ENCODE results near the gene FLNB.

FLNB gene

DNA sequence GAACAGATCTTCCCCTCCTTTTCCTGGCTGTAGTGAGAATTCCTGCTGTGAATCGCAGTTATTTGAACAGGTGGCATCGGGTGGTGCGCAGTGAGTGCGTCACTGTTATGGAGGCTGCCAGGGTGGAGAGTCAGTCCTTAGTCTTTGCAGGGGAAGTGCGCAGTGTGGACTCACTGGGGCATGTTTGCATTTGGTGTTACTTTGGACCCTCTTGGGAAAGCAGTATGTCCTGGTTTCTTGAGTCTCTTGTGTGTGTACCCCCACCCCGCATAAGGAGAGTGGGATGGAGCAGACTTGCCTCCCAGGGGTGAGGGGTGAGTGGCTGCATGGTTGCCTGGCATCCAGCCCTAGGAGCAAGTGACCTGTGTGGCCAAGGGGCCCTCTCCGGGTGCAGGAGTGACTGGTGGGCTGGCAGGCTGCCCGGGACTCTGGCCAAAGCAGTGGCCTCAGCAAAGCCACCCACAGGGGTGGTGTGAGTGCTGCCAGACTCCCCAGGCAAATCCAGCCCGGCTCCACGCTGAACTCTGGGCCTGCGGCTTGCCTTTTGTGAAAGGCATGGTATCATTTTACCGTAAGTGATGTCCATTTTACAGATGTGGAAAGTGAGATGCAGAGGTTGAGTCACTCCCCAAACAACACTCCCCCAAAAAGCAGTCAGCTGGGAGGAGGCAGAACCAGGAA is 156.1 kb downstream of the FLNB start:
- Histone ChIP-seq H3K27me3 (replicated peaks) (no peaks in the 10 kb centered on the region), H3K4me3 (ENCODE audit: low read depth, low read length) (no peak overlapping the region), H3K27ac (peak overlapping the region; percentile 1), H3K36me3 (replicated peaks) (peaks cover 95% of the 10 kb centered on the region)
- in situ Hi-C loops (cut with HindIII; ENCODE audit: low pct_ligation_motif_present, low sequenced_read_pairs): loop anchor here (25.0 kb wide), 1 partner anchor 152 kb away; the partner anchor contains the start of gene FLNB
- DNase-seq: no peak
- TF ChIP-seq CTCF (IDR thresholded peaks at IDR 0.05; ENCODE audit: low read depth, low read length, missing control alignments): no peak

DNA sequence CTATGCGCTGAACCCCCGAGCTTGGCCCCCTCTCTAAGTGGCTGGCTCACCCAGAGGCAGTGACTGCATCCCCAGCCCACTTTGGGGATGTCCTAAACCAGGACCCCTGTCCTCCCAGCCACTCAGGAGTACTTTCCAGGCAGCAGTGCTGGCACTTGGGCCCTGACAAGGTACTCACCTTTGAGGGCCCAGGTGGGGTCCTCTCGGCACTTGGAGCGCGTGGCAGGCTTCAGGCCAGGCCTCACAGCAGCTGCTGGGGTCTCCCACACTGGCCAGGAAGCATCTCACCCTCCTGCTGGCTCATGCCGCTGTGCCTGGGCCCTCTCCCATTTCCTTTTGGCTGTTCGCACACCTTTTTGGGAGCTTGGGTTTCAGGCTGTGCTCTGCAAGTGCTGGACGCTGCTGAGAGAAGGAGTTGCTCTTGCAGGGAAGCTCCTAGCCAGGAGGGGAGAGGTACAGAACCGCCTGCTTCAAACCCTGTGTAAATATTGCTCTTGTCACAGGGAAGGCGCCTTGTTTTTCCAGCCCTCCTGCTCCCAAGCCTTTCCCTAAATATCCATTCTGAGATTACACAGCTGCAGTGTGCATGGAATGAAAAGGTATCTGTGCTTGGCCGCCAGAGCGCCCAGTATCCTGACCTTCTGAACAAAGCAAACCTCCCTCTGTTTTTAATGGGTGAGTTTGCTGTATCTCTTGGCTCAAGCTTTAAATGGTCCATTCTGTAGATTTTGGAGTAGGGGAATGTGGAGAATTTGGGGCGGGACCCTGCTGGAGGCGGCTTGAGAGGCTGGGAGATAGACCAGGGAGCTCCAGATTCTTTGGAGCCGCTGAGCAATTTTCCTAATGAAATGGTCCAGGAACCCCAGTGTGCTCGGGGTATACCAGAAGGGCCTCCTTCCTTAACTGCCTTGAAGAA is 156.9 kb downstream of the FLNB start:
- no peak for TF ChIP-seq CTCF (IDR thresholded peaks at IDR 0.05; ENCODE audit: low read depth, low read length, missing control alignments)
- Histone ChIP-seq H3K27me3 (replicated peaks) (no peaks in the 10 kb centered on the region), H3K27ac (peak overlapping the region; percentile 1), H3K36me3 (replicated peaks) (peaks cover 97% of the 10 kb centered on the region), H3K4me3 (ENCODE audit: low read depth, low read length) (no peak overlapping the region)
- in situ Hi-C loops (cut with HindIII; ENCODE audit: low pct_ligation_motif_present, low sequenced_read_pairs): loop anchor here (25.0 kb wide), 1 partner anchor 153 kb away; the partner anchor contains the start of gene FLNB
- DNase-seq: no peak

GRCh38 chr3:58167431-58168351 is 159.5 kb downstream of the FLNB start:
- H3K27ac ChIP-seq: no peak overlapping the region
- peak; percentile 68 for DNase-seq
- peaks cover 95% of the 10 kb centered on the region for H3K36me3 ChIP-seq (replicated peaks)
- TF ChIP-seq CTCF (IDR thresholded peaks at IDR 0.05; ENCODE audit: low read depth, low read length, missing control alignments): peak; percentile 99
- in situ Hi-C loops (cut with HindIII; ENCODE audit: low pct_ligation_motif_present, low sequenced_read_pairs): loop anchor here (25.0 kb wide), 1 partner anchor 155 kb away; the partner anchor contains the start of gene FLNB
- H3K27me3 ChIP-seq (replicated peaks): no peaks in the 10 kb centered on the region
- no peak overlapping the region for H3K4me3 ChIP-seq (ENCODE audit: low read depth, low read length)

DNA sequence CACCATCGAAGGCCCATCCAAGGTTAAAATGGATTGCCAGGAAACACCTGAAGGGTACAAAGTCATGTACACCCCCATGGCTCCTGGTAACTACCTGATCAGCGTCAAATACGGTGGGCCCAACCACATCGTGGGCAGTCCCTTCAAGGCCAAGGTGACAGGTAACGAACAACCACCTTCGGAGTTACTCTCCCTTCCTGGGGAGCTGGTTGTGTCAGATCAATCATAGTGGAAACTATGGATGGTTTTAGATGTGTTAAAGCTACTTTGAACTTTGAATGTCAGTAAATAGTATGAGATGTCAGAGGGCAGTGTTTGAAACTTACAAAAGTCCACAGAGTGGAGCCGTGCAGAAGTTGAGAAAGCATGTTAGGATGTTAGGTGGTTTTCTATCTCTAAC is 160.3 kb downstream of the FLNB start:
- in situ Hi-C loops (cut with HindIII; ENCODE audit: low pct_ligation_motif_present, low sequenced_read_pairs): loop anchor here (25.0 kb wide), 1 partner anchor 156 kb away; the partner anchor contains the start of gene FLNB
- no peaks in the 10 kb centered on the region for H3K27me3 ChIP-seq (replicated peaks)
- peaks cover 92% of the 10 kb centered on the region for H3K36me3 ChIP-seq (replicated peaks)
- H3K4me3 ChIP-seq (ENCODE audit: low read depth, low read length): no peak overlapping the region
- no peak for TF ChIP-seq CTCF (IDR thresholded peaks at IDR 0.05; ENCODE audit: low read depth, low read length, missing control alignments)
- H3K27ac ChIP-seq: no peak overlapping the region
- DNase-seq: no peak

DNA sequence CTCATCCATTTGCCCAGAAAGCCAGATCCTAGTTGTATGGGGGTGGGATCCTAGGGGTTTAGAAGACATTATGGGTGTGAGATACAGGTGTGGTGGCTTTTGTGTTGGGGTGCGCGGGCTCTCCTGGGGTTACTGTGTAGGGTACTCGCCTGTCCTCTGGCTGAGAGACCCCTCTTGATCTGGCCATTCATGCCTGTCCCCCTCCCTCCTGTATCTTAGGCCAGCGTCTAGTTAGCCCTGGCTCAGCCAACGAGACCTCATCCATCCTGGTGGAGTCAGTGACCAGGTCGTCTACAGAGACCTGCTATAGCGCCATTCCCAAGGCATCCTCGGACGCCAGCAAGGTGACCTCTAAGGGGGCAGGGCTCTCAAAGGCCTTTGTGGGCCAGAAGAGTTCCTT is 161.1 kb downstream of the FLNB start:
- no peak for DNase-seq
- Histone ChIP-seq H3K27ac (no peak overlapping the region), H3K27me3 (replicated peaks) (no peaks in the 10 kb centered on the region), H3K4me3 (ENCODE audit: low read depth, low read length) (no peak overlapping the region), H3K36me3 (replicated peaks) (peaks cover 92% of the 10 kb centered on the region)
- TF ChIP-seq CTCF (IDR thresholded peaks at IDR 0.05; ENCODE audit: low read depth, low read length, missing control alignments): no peak
- in situ Hi-C loops (cut with HindIII; ENCODE audit: low pct_ligation_motif_present, low sequenced_read_pairs): loop anchor here (25.0 kb wide), 1 partner anchor 157 kb away; the partner anchor contains the start of gene FLNB
